ENCODE measurements around the gene BCAR3. TPM values are rescaled to one million over a fixed set of nuclear protein-coding genes. Genes with fewer than 3 reads are reported as not detected.

Gene BCAR3
- total RNA-seq, 2 donors from 2014 or later = 22.9 to 52.8 TPM

DNA sequence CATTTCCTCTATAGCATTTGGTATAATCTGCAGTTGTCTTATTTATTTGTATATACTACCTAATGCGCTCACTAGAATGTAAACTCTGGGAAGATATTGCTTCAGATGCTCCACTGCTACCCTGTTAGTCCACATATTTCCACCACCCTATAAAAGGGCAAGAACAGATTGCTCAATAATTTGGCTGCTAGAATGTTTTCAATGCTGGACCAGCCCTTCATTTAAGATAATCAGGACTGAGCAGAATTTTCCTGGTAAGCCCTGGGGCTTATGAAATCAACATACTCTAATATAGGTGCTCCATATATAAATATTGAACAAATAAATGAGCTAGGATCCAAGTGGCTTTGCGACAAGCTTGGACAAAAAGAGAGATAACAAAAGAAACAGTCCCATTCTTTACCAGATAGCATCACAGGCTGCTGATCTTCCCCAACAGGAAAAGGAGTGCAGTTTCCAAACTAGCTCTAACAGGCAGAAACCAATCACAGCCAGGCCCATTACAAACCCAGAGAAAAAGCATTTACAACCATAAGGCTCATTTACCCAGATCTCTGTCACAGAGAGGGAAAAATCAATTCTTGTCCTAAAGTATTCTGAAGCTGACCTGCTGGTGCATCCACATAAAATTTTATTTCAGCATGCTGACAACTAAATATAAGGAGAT, 8.3 kb downstream of the BCAR3 start:
- H3K4me1 ChIP-seq (replicated peaks) = peaks cover 6% of the 10 kb centered on the region
- H3K27me3 ChIP-seq (replicated peaks; ENCODE audit: insufficient read depth) = no peaks in the 10 kb centered on the region
- H3K9me3 ChIP-seq = no peaks in the 10 kb centered on the region
- TF ChIP-seq POLR2AphosphoS5 (IDR thresholded peaks at IDR 0.05) (peak; percentile 85), POLR2A (IDR thresholded peaks at IDR 0.05) (no peak)
- H3K36me3 ChIP-seq = no peaks in the 10 kb centered on the region
- peak; percentile 73 for DNase-seq (ENCODE audit: low spot score)
- H3K4me3 ChIP-seq = no peak overlapping the region
- peak overlapping the region; percentile 53 to 60 for H3K27ac ChIP-seq
- 67% methylated on average over 2 of the region's 2 CpGs for WGBS
- intact Hi-C loops (cut with DNase I) = no loop called here

DNA sequence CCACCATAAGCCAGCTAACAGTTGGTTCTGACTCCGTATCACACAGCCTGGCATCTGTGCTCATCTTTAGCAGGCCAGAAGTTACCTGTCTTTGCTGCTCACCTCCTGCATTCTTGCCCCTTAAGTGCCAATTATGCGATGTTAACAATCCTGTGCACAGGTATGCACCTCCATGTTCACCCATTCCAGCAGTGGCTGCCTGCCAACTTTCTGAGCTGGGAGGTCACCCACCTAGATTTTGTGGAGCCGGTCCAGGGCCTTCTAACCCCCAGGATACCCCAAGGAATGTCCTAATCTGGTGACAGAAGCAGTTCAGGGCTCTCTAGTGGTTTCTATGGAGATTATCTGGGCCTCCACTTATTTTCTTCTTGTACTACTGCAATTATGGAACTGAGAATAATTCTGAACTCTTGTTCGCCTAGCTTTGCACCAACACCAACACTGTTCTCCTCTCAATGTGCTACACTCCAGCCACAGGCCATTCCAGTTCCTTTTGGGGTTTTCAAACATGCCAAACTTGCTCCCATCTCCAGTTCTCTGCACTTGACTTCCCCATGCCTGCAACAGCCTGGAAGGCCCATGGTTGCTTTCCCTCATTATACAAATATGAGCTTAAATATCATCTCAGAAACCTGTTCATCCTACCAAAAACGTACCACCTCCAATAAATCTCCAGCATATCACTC, 9.0 kb downstream of the BCAR3 start:
- Histone ChIP-seq H3K9me3 (no peaks in the 10 kb centered on the region), H3K27me3 (replicated peaks; ENCODE audit: insufficient read depth) (no peaks in the 10 kb centered on the region), H3K4me1 (replicated peaks) (peaks cover 6% of the 10 kb centered on the region), H3K4me3 (no peak overlapping the region), H3K36me3 (no peaks in the 10 kb centered on the region), H3K27ac (peak overlapping the region; percentile 11 to 41)
- no peak for DNase-seq (ENCODE audit: low spot score)
- TF ChIP-seq POLR2AphosphoS5 (IDR thresholded peaks at IDR 0.05) = no peak
- no peak for TF ChIP-seq POLR2A (IDR thresholded peaks at IDR 0.05)
- TF ChIP-seq, protein P1, sequence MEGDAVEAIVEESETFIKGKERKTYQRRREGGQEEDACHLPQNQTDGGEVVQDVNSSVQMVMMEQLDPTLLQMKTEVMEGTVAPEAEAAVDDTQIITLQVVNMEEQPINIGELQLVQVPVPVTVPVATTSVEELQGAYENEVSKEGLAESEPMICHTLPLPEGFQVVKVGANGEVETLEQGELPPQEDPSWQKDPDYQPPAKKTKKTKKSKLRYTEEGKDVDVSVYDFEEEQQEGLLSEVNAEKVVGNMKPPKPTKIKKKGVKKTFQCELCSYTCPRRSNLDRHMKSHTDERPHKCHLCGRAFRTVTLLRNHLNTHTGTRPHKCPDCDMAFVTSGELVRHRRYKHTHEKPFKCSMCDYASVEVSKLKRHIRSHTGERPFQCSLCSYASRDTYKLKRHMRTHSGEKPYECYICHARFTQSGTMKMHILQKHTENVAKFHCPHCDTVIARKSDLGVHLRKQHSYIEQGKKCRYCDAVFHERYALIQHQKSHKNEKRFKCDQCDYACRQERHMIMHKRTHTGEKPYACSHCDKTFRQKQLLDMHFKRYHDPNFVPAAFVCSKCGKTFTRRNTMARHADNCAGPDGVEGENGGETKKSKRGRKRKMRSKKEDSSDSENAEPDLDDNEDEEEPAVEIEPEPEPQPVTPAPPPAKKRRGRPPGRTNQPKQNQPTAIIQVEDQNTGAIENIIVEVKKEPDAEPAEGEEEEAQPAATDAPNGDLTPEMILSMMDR (IDR thresholded peaks at IDR 0.05) = no peak
- WGBS = 65% methylated on average over 5 of the region's 5 CpGs
- intact Hi-C loops (cut with DNase I) = no loop called here

DNA sequence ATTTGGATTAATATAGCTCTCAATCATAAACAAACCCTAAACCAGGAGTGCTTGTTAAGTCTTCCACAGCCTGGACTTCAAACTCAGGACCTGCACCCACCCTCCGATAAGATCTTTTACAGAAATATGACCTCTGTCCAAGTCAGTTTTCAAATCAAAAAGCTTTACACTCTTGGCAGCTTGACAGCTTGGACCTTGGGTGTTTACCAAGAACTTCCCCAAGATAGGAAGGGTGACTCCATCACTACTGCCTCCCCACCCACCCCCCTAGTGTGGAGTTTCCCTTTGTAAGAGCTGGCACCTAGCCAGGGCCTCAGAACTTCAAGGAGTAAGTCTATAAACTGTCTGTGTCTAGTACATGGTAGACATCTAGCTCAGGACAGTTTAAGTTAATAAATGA, 9.6 kb downstream of the BCAR3 start:
- no peak for DNase-seq (ENCODE audit: low spot score)
- H3K4me1 ChIP-seq (replicated peaks) = peaks cover 6% of the 10 kb centered on the region
- no peaks in the 10 kb centered on the region for H3K27me3 ChIP-seq (replicated peaks; ENCODE audit: insufficient read depth)
- 9% methylated on average over 1 of the region's 1 CpG for WGBS
- no peak overlapping the region for H3K4me3 ChIP-seq
- intact Hi-C loops (cut with DNase I) = no loop called here
- no peaks in the 10 kb centered on the region for H3K36me3 ChIP-seq
- H3K9me3 ChIP-seq = no peaks in the 10 kb centered on the region
- TF ChIP-seq POLR2A (IDR thresholded peaks at IDR 0.05) (no peak), POLR2AphosphoS5 (IDR thresholded peaks at IDR 0.05) (no peak)
- TF ChIP-seq, protein P1 (IDR thresholded peaks at IDR 0.05) = no peak
- H3K27ac ChIP-seq = peak overlapping the region; percentile 11 to 41

DNA sequence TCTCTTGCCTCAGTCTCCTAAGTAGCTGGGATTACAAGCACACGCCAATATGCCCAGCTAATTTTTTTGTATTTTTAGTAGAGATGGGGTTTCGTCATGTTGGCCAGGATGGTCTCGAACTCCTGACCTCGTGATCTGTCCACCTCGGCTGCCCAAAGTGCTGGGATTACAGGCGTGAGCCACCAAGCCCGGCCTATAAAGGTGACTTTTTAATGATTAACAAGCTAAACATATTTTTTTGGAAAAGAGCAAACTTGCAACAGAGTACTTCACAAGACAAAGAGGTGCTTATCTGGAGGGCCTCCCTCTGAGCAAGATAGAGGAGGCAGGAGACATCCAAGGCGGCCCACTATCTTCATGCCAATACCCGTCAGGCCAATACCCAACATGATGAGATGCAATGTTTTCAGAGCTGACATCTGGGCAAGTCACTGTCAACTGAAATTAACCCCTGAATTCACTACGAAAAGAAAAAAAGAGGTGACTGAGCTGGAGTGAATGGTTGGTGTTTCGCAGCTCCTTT, 10.5 kb downstream of the BCAR3 start:
- H3K9me3 ChIP-seq = no peaks in the 10 kb centered on the region
- H3K4me3 ChIP-seq = no peak overlapping the region
- DNase-seq (ENCODE audit: low spot score) = no peak
- no peak overlapping the region for H3K27ac ChIP-seq
- H3K36me3 ChIP-seq = no peaks in the 10 kb centered on the region
- no peaks in the 10 kb centered on the region for H3K27me3 ChIP-seq (replicated peaks; ENCODE audit: insufficient read depth)
- 88% methylated on average over 11 of the region's 11 CpGs for WGBS
- intact Hi-C loops (cut with DNase I) = no loop called here
- peaks cover 7% of the 10 kb centered on the region for H3K4me1 ChIP-seq (replicated peaks)
- TF ChIP-seq POLR2A (IDR thresholded peaks at IDR 0.05) (no peak), POLR2AphosphoS5 (IDR thresholded peaks at IDR 0.05) (no peak)
- TF ChIP-seq, protein P1 (IDR thresholded peaks at IDR 0.05) = no peak

DNA sequence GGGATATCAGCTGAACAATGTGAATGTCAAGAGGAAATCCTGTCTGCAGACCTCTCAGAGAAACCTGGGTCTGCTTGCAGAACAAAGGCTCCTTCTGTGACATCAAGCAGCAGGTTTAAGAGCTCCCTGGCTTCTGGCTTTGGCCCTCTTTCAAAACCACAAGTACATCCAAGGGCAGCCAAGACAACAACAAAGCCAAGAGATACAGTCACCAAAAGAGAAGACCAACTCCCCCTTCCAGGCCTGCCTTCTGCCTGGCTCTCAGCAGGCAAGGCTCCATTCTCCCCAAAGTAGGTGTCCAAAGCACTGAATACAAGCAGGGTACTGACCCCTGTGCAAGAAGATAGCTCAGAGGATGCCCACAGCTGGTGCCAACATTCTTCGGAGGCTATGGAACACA, 11.5 kb downstream of the BCAR3 start:
- Histone ChIP-seq H3K4me1 (replicated peaks) (peaks cover 8% of the 10 kb centered on the region), H3K27ac (peak overlapping the region in 1 of 2 donors; percentile 37), H3K27me3 (replicated peaks; ENCODE audit: insufficient read depth) (no peaks in the 10 kb centered on the region), H3K9me3 (no peaks in the 10 kb centered on the region), H3K4me3 (no peak overlapping the region), H3K36me3 (no peaks in the 10 kb centered on the region)
- intact Hi-C loops (cut with DNase I) = no loop called here
- WGBS = 33% methylated on average over 1 of the region's 1 CpG
- peak; percentile 89 for DNase-seq (ENCODE audit: low spot score)
- TF ChIP-seq, protein P1 (IDR thresholded peaks at IDR 0.05) = no peak
- TF ChIP-seq POLR2AphosphoS5 (IDR thresholded peaks at IDR 0.05) = peak; percentile 92

Measured in prostate gland (tissue), 2 donors.